Bronchial epithelial cell (primary cell): ENCODE measurements around the gene AVPR2. TPM values are rescaled to one million over a fixed set of nuclear protein-coding genes. Genes with fewer than 3 reads are reported as not detected.

Source experiments
- DNase-seq: peaks from one replicate; pipeline ENCODE4 v3.0.0-alpha.2; 2010; ENCODE audit warnings: low read depth
- FAIRE-seq: peaks from 2 replicates; lab custom pipeline; 2011; peaks lifted over from hg19 to GRCh38; lab: Jason Lieb, UNC
- H3K27me3 ChIP-seq: 2 replicates; pipeline ENCODE4 v1.5.1; 2011; ENCODE audit warnings: low read length; ENCODE audit not compliant: control insufficient read depth, insufficient read depth
- H3K36me3 ChIP-seq: 2 replicates; pipeline ENCODE4 v1.5.1; 2011; ENCODE audit warnings: low read length; ENCODE audit not compliant: control insufficient read depth, insufficient read depth
- H3K4me3 ChIP-seq: 2 replicates; pipeline ENCODE4 v1.5.1; 2011; ENCODE audit warnings: mild to moderate bottlenecking, low read depth, low read length, control low read depth
- CTCF ChIP-seq: IDR thresholded peaks from 2 replicates; pipeline ENCODE4 v1.5.1; 2011; ENCODE audit warnings: mild to moderate bottlenecking, moderate library complexity, low read length, control low read depth, inconsistent platforms; ENCODE audit not compliant: insufficient read depth, severe bottlenecking
- total RNA-seq: library from RNA; depleted of rRNA; stranded (reverse); fragments of >200 nt; gene quantifications from 2 replicates; pipeline ENCODE4 v1.2.1, GENCODE V29; 2014

The AVPR2 gene
- total RNA-seq, 1 donor from 2014 or later = not detected

- FAIRE-seq (no peak), DNase-seq (no peak)
- no peak overlapping the region for H3K4me3 ChIP-seq
- no peak for TF ChIP-seq CTCF
- H3K27me3 ChIP-seq = no peaks in the 10 kb centered on the region
- no peaks in the 10 kb centered on the region for H3K36me3 ChIP-seq
Observed at GRCh38 chrX:153865685-153866084, 38.8 kb upstream of the AVPR2 start.

- no peak for TF ChIP-seq CTCF
- FAIRE-seq (no peak), DNase-seq (no peak)
- no peaks in the 10 kb centered on the region for H3K36me3 ChIP-seq
- H3K27me3 ChIP-seq = no peaks in the 10 kb centered on the region
- H3K4me3 ChIP-seq = no peak overlapping the region
Observed at GRCh38 chrX:153866302-153867019, 38.0 kb upstream of the AVPR2 start.

- no peaks in the 10 kb centered on the region for H3K27me3 ChIP-seq
- DNase-seq = no peak
- no peak for FAIRE-seq
- H3K36me3 ChIP-seq = no peaks in the 10 kb centered on the region
- TF ChIP-seq CTCF = no peak
- no peak overlapping the region for H3K4me3 ChIP-seq
Observed at GRCh38 chrX:153867139-153867538, 37.3 kb upstream of the AVPR2 start.

GRCh38 chrX:153867671-153868070 is 36.8 kb upstream of the AVPR2 start:
- FAIRE-seq = no peak
- TF ChIP-seq CTCF = no peak

GRCh38 chrX:153868576-153869472 is 35.6 kb upstream of the AVPR2 start:
- no peaks in the 10 kb centered on the region for H3K36me3 ChIP-seq
- FAIRE-seq (no peak), DNase-seq (no peak)
- no peak overlapping the region for H3K4me3 ChIP-seq
- H3K27me3 ChIP-seq = no peaks in the 10 kb centered on the region
- no peak for TF ChIP-seq CTCF

More at GRCh38 chrX:153867671-153868070, 36.8 kb upstream of the AVPR2 start:
- no peak overlapping the region for H3K4me3 ChIP-seq
- H3K27me3 ChIP-seq = no peaks in the 10 kb centered on the region
- H3K36me3 ChIP-seq = no peaks in the 10 kb centered on the region
- DNase-seq = no peak
